NCI-H1694 treated with DMSO at 0.1 percent for 48 hours (cell line): Measurements from ENCODE around the gene KRTAP4-5.
"Not testable (repeated sequence)": the region's sequence is repeated elsewhere in the genome, so short reads cannot be mapped to it uniquely, and the experiment has no call there.

ENCODE experiments used
- DNase-seq: peaks from one replicate; lab custom pipeline; 2025; lab: John Stamatoyannopoulos, UW

KRTAP4-5 gene

DNA sequence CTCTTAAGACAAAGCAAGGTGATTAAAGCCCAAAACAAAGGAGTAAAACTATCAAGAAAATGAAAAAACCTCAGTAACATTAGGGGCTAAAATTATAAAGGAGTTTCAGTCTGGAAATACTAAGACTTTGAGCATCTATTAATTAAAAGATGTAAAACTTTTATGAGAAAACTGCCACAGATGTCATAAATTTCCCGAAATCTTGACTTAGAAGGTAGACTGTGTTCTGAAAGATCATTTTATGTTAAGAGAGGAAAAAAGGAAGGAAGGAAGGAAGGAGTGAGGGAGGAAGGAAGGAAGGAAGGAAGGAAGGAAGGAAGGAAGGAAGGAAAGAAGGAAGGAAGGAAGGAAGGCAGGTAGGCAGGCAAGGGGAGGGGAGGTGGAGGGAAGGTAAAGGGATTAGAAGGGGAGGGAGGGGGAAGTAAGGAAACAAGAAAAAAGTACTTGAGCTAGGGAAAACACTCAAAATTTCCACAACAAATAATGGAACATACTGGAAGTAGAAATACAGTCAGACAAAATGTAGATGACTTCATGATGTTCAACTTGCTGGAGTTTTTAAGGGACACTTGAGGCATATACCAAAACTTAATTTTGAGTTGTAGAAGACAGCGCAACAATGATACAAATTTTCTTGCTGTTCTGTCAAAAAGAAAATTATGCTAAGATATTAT lies 2.0 kb downstream of the KRTAP4-5 start:
- DNase-seq: no peak

DNA sequence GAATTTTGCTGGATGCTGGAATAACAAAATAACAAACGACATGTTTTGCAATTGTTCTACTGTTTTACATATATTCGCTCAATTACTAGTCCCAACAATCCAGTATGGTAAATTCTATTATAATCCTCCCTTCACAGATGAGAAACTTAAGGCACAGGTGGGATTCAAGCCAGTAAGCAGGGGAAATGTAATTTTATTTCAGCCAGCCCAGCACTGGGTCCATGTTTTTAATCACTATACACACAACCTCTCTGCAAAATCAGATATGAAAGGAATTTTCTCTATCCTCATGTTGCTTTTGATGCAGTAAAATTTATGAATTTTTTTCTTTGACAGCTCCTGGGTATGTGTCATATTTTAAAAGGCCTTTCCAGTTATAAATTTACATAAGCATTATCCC lies 4.4 kb downstream of the KRTAP4-5 start:
- no peak for DNase-seq

DNA sequence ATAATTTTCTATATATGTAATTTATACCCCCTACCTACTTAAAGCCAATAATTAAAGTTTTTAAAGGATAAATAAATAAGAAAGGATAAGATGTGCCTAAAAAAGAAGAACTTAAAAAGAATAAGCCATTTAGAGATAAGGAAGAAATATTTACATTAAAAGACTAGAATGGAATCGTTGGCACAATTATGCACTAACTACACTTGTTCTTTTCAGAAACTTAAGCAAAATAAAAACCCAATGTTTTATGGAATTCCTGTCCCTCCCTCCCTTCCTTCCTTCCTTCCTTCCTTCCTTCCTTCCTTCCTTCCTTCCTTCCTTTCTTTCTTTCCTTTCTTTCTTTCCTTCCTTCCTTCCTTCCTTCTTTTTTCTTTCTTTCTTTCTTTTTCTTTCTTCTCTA lies 4.8 kb downstream of the KRTAP4-5 start:
- no peak for DNase-seq

DNA sequence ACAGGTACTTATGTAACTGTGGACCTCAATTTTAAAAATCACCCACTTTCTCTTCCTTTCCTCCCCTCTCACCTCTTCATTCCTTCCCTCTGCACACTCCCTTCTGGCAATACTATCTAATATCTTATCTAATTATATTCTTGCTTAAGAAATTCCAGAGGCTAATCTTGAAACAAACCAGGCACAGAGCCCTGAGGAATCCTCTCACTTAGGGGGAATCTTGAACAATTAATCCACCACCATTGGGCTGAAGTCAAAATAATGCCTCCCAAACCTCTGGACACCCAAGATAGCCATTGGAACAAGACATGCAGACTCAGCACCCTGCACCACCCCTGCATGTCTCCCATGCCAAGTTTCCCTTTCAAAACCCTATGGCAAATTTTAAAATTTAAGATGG lies 8.3 kb downstream of the KRTAP4-5 start:
- DNase-seq: no peak

DNA sequence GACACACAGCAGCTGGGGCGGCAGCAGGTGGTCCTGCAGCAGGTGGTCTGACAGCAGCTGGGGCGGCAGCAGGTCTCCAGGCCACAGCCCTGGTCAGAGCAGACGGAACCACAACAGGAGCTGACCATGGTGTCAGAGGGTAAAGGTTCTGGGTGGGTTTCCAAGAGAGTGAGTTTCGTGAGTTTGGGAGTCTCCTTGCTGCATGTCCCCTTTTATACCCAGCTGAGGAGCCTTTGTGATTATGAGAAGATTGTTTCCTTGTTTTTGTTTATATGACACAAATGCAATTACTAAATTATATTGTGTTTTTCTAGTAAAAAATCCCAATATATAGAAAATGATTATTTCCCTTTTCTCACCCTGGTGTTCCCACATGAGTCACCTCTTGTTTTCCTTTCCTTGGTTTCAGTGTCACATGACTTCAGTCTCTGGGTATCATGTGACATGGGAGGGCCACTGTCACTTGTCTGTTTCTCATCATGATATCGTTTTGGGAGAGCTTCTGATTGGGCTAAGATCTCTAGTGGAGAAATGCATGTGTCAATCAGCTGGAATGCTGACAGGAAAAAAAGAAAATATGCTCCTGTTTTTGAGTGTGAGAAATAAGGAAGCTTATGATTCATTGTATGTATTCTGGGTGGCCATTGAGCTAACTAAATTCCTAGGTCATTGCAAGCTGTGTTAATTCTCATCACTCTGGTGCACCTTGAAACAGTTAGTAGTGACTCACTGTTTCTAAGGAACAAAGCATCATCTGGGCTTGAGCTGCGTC lies 9.1 kb downstream of the KRTAP4-5 start, which contains the start of gene KRTAP4-6:
TSS of gene KRTAP4-6 (minus strand) at position 185 of the 772 bp plus-strand sequence. CDS start at position 128, 57 bp downstream.
- DNase-seq: no peak

DNA sequence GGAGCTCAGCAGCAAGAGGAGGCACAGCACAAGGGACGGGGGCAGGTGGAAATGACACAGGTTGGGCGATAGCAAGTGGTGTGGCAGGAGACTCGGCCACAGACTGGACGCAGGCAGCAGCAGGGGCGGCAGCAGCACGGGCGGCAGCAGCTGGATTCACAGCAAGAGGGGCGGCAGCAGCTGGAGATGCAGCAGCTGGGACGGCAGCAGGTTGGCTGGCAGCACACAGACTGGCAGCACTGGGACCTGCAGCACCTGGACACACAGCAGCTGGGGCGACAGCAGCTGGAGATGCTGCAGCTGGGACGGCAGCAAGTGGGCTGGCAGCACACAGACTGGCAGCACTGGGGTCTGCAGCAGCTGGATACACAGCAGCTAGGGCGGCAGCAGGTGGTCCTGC lies 9.8 kb downstream of the KRTAP4-5 start:
- DNase-seq: not testable (repeated sequence)

DNA sequence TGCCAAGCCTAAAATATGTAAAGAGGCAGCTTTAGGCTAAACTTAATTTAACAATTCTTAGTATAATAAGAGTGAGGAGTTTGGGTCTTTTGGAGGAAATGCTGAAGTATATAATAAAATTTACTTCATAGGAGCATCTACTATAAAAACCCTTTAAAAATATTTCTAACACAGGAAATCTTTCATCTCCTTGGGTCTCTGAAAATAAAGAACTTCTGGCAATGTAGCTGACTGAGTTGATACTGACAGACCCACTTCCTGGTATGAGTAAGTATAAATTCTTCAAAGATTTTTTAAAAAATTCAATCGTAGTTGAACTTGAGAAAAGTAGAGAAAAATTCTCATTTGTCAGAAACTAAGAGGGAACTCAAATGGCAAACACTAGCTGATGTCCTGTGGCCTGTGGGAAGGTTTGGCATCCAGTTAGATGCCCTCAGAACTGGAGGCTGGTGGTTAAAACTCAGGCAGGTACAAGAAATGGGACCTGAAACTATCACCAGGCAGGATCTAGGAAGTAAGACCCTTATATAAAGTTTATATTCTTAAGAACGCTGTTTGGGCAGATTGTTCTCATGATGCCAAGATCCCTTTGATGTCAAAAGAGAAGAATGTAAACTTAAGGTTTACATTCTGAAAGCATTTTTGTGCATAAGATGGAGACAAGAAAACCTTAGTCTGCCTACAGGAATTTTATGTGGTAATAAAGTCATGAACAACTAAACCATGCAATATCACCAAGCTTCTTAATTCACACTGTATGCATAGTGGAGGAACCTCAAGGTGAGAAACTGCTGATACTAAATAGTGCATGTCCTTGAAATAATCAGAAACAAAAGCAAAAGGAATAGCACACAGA lies 15.5 kb downstream of the KRTAP4-5 start:
- no peak for DNase-seq

DNA sequence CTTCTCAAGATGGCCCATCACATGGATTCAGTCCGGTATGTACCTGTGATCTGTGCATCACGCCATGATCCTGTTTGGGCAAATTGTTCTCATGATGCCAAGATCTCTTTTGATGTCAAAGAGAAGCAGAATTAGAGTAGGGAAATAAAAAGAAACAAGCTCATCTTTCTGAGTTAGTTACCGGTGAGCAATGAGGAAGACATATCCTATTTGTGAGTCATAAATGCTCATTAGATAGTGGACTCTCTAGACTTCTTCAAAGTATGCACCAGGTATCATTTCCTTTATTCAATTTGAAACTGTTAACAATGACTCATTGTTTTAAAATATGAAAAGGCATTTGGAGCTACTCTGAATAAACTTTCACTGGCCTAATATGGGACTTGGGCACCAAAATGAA lies 17.6 kb downstream of the KRTAP4-5 start:
- DNase-seq: no peak

DNA sequence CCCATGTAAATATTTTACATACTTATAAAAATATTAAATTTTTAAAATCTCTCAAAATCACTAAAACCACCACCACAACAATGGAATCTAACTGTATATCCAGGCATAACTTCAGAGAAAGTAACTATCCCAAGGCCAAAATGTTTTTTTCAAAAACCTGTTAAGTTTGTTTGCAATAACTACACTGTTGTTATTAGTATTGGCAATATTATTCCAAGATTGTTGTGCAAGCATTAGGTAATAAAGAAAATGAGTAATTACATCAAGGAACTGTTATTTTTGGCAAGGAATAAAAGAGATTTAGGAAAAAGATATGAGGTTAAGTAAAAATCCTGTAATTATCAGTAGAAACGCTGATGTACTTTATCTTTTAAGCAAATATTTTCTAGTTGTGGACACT lies 22.3 kb downstream of the KRTAP4-5 start:
- no peak for DNase-seq

DNA sequence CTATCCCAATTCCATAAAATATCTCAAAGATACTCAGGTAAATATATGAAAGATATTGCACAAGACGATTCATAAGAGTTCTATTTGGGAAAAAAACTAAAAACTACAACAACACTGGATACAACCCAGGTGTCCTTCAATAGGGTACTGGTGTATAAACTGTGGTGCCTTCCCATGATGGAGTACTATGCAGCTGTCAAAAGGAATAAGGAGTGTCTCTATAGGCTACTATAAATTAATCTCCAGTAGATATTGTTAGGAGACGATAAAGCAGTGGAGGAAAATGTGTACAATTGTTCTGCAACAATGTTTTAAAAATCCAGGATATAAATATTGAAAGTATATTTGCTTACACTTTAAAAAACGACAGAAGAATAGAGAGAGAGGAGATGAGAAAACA lies 23.2 kb downstream of the KRTAP4-5 start:
- no peak for DNase-seq

DNA sequence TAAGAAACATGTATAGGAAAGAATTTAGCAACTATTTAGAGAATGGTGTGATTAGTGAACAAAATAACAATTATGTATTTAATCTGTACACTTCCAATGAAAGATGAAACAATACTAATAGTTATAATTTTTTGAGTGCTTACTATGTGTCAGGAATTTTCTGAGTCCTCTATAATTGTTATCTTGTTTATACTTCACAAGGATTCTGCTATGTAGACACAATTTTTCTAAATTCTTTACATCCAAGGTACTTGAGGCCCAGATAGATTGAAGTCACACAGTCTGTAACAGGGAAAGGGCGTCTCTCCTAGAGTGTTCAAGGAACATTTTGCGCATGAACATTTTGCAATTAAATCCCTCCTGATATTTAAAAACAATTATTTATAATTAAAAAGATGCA lies 24.6 kb downstream of the KRTAP4-5 start:
- DNase-seq: no peak

DNA sequence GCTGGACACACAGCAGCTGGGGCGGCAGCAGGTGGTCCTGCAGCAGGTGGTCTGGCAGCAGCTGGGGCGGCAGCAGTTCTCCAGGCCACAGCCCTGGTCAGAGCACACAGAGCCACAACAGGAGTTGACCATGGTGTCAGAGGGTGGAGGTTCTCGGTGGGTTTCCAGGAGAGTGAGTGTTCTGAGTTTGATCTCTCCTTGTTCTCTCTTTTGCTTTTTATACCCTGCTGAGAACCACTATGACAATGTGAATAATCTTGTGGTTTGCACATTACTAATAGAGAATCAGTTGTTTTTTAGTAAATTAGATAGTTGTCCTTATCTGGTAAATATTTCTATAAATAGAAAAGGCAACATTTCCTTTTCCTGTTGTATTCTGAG lies 25.6 kb downstream of the KRTAP4-5 start, which contains the start of gene KRTAP4-12:
TSS of gene KRTAP4-12 (minus strand) at position 192 of the 381 bp plus-strand sequence. CDS start at position 132, 60 bp downstream.
- not testable (repeated sequence) for DNase-seq

DNA sequence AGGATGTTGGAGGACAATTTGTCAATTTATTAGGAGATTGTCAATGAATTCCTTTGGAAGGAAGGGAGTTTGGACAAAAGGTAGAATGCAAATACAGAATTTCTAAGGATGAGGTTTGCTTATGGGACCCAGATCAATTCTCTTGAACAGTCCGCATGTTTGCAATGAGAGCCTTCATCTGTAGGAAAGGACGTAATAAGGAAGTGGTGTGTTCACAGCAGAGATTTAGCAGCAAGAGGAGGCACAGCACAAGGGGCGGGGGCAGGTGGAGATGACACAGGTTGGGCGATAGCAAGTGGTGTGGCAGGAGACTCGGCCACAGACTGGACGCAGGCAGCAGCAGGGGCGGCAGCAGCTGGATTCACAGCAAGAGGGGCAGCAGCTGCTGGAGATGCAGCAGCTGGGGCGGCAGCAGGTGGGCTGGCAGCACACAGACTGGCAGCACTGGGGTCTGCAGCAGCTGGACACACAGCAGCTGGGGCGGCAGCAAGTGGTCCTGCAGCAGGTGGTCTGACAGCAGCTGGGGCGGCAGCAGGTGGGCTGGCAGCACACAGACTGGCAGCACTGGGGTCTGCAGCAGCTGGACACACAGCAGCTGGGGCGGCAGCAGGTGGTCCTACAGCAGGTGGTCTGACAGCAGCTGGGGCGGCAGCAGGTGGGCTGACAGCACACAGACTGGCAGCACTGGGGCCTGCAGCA lies 26.2 kb downstream of the KRTAP4-5 start:
- DNase-seq: not testable (repeated sequence)

DNA sequence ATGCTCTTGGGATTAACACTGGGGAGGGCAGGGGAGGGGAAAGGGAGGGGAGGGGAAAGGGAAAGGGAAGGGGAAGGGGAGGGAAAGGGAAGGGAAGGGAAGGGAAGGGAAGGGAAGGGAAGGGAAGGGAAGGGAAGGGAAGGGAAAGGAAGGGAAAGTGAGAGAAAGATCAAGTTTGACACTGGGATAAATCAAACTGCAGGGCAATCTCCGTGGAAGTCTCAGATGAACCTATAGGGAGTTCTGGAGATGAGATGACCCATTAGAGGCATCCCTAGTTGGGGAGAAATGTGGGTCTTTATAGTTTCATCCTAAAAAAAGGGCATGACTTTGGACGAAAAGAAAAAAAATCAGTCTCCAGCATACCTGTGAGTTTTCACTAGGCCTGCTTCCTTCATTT lies 27.9 kb downstream of the KRTAP4-5 start:
- no peak for DNase-seq

DNA sequence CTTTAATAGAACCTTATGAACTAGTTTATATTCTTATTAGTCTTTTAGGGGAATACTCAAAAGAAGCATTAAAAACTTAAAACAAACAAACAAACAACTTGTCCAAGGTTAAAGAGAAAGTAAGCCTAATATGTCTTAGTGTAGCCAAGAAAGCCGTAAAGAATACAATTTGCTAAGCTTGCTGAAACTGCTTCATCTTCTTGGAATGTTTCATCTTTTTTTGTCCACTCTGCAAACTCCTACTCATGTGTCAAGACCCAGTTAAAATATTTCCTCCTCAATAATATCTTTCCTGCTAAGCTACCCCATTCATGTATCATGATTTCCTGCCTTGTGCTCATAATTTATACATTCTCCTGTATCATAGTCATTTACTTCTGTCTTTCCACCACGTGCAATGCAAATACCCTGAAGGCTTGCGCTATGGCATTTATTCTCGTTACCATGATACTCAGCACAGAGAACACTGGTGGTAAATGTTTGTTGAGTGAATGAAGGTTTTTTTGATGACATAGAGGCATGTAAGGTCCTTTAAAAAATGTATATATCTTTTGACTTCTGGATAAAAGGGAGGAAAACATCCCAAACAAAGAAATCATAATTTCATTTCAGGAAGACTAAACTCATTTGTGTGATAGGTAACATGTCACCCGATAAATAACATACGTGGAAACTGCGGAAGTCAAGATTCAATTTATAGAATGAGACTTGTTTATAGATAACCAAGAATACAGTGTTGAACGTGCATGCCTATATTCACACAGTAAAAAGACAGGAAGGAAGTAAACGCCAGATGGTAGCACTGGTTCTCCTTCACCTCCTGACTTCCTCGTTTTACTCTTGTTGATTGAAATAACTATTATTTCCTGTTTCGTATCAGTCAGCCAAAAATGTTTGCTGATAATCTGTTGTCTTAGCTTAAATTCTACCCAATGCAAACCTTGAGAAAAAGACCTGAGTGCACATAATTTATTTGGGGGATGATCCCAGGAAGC lies 29.6 kb downstream of the KRTAP4-5 start:
- not testable (repeated sequence) for DNase-seq

DNA sequence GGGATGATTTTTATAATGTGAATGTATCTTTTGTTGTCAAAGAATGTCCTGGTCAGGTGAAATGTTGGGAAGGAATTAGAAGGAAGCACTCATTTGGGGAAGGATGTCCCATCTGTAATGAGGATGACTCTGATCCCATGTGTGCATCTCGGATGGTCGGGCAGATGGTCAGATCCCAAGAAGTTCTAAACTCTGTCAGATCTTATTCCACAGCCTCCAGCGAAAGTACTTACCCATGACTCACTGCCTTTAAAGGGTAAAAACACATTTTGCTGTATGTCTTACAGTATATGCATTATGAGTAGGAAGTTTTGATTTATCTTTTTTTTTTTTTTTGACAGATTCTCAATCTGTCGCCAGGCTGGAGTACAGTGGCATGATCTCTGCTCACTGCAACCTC lies 30.9 kb downstream of the KRTAP4-5 start:
- DNase-seq: no peak

DNA sequence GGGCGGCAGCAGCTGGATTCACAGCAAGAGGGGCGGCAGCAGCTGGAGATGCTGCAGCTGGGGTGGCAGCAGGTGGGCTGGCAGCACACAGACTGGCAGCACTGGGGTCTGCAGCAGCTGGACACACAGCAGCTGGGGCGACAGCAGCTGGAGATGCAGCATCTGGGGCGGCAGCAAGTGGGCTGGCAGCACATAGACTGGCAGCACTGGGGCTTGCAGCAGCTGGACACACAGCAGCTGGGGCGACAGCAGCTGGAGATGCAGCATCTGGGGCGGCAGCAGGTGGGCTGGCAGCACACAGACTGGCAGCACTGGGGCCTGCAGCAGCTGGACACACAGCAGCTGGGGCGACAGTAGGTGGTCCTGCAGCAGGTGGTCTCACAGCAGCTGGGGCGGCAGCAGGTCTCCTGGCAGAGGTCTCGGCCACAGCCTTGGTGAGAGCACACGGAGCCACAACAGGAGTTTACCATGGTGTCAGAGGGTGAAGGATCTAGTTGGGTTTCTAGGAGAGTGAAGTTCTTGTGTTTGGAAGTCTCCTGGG lies 31.7 kb downstream of the KRTAP4-5 start, which contains the start of gene KRTAP4-11:
TSS of gene KRTAP4-11 (minus strand) at position 528 of the 541 bp plus-strand sequence. CDS start at position 470, 58 bp downstream.
- DNase-seq: not testable (repeated sequence)

DNA sequence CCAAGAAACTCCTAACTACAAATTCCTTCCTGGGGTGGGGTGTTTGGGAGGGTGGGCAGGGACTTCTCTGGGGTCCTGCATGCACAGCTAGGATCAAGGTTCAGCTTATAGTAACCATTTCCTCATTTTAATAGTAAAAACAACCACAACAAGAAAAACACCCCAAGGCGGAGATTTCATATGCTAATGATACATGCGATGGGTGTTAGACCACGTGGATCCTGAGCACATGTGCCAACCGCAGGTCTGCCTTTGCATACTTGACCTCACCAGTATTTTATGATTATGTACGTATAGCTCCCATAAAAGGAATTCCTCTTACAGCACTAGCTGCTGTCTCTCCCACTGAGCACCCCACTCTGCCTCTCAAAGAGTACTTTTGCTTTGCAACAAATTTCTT lies 33.3 kb downstream of the KRTAP4-5 start:
- DNase-seq: no peak

DNA sequence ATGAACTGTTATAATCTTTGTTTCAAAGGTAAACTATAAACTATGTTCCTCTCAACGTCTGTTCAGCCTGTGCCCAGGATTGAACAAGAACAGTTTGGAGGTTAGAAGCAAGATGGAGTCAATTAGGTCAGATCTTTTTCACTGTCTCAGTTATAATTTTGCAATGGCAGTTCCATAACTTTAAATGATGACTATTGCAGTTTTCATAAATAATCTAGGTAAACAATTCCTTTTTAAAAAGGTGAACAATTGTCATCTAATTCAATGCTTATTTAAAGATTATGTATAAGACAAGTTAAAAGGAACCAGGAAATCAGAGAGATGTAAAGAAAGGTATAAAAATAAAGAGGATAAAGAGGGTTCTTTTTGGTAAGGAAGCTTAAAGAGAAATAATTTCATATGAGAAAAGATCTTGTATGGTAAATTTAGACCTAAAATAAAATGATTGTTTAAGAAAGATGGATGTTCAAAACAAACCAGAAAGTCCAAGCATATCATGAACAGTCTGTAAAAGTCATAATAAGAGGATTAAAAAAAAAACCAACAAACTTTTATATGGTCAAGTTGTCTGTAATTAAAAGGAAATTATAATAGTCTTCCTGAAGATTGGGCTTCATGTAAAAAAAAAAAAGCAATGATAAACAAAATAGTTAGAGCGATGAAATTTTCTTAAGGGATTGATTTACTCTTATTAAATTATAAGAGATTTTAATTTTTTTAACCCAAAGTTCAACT lies 38.3 kb downstream of the KRTAP4-5 start:
- no peak for DNase-seq
